ENCODE results near the gene PRKN.

PRKN gene

DNA sequence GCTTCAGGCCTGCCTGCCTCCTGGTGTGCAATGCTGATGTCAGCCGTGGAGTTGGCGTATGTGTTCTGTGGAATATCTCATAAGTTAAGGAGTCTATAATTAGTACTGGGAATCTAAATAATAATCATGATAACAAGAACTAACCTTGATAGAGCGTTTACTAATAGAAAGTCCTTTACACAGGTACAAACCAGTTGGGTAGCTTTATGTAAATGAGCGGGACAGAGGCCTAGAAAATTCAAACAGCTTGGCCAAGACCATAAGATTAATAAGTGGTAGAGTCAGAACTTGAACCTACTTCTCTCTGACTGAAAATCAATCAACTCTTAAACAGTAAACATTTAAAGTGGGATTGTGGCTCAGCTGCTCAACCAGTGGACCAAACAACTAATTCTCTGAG lies 882.8 kb downstream of the PRKN start:
- in situ Hi-C loops (cut with MboI; ENCODE audit: low pct_unique_long_range_greater_than_20kb, low sequenced_read_pairs, unreplicated experiment) = no loop called here
- DNase-seq (ENCODE audit: low spot score) = no peak
- TF ChIP-seq, protein P1, sequence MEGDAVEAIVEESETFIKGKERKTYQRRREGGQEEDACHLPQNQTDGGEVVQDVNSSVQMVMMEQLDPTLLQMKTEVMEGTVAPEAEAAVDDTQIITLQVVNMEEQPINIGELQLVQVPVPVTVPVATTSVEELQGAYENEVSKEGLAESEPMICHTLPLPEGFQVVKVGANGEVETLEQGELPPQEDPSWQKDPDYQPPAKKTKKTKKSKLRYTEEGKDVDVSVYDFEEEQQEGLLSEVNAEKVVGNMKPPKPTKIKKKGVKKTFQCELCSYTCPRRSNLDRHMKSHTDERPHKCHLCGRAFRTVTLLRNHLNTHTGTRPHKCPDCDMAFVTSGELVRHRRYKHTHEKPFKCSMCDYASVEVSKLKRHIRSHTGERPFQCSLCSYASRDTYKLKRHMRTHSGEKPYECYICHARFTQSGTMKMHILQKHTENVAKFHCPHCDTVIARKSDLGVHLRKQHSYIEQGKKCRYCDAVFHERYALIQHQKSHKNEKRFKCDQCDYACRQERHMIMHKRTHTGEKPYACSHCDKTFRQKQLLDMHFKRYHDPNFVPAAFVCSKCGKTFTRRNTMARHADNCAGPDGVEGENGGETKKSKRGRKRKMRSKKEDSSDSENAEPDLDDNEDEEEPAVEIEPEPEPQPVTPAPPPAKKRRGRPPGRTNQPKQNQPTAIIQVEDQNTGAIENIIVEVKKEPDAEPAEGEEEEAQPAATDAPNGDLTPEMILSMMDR (IDR thresholded peaks at IDR 0.05; ENCODE audit: extremely low read depth, insufficient read depth, missing control alignments) = no peak

DNA sequence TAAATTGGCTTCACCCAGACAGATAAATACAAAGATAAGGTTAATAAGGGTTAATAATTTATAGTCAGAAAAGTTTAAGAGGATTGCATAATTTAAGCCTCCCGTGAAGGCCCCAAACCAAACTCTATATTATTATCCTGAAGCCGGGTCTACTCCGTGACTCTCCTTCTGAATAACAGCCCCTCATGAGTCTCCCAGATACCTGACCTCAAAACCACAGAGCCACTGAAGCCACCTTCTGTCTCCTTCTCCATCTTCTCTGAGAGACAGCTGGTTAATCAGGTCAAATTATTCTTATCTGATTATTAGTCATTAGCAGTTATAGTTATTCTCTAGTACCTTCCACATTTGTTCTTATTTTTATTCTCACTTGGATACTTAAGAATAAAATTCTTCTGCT lies 884.5 kb downstream of the PRKN start:
- TF ChIP-seq, protein P1 (IDR thresholded peaks at IDR 0.05; ENCODE audit: extremely low read depth, insufficient read depth, missing control alignments) = no peak
- no peak for DNase-seq (ENCODE audit: low spot score)
- in situ Hi-C loops (cut with MboI; ENCODE audit: low pct_unique_long_range_greater_than_20kb, low sequenced_read_pairs, unreplicated experiment) = no loop called here

DNA sequence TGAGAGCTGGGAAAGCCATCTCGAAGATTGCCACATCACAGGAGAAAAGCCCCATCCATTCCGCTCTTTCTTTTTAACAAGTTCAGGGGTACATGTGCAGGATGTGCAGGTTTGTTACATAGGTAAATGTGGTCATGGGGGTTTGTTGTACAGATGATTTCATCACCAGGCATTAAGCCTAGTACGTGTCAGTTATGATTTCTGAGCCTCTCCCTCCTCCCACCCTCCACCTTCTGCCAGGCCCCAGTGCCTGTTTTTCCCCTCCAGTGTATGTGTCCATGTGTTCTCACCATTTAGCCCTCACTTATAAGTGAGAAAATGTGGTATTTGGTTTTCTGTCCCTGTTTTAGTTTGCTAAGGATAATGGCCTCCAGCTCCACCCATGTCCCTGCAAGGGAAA lies 887.2 kb downstream of the PRKN start:
- in situ Hi-C loops (cut with MboI; ENCODE audit: low pct_unique_long_range_greater_than_20kb, low sequenced_read_pairs, unreplicated experiment) = no loop called here
- DNase-seq (ENCODE audit: low spot score) = no peak
- TF ChIP-seq, protein P1 (IDR thresholded peaks at IDR 0.05; ENCODE audit: extremely low read depth, insufficient read depth, missing control alignments) = no peak

GRCh38 chr6:161838306-161839035 lies 889.1 kb downstream of the PRKN start:
- in situ Hi-C loops (cut with MboI; ENCODE audit: low pct_unique_long_range_greater_than_20kb, low sequenced_read_pairs, unreplicated experiment) = no loop called here
- DNase-seq (ENCODE audit: low spot score) = no peak
- TF ChIP-seq, protein P1 (IDR thresholded peaks at IDR 0.05; ENCODE audit: extremely low read depth, insufficient read depth, missing control alignments) = no peak

DNA sequence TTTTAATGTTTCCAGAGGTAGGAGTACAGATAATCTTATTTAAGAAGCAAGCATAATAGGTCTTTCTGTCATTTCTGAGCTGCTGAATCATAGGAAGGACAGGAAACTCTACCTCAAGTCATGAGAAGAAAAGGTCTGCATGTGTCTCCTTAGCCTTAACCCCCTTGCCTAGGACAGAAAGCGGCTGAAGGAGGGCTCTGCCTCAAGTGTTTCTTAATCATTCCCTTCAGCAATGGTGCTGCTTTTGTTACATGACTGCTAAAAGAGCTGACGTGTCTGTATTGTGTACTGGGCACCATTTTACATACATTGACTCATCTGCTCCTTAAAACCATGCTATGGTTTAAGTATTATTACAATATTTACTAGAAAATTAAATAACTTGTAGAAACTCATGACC lies 889.7 kb downstream of the PRKN start:
- TF ChIP-seq, protein P1 (IDR thresholded peaks at IDR 0.05; ENCODE audit: extremely low read depth, insufficient read depth, missing control alignments) = no peak
- in situ Hi-C loops (cut with MboI; ENCODE audit: low pct_unique_long_range_greater_than_20kb, low sequenced_read_pairs, unreplicated experiment) = no loop called here
- DNase-seq (ENCODE audit: low spot score) = no peak

DNA sequence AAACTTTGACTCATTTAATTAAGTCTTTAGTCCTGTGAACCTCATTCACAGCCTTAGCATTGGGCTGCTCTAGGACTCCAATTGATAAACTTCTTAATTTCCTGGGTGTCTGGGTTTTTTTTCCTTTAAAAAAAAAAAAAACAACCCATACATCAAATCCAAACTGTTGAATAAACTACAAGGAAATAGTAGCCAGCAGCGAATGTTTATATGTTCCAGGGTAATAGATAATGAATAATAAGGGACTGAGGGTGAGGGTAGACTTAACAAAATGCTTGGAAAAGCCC lies 890.2 kb downstream of the PRKN start:
- TF ChIP-seq, protein P1 (IDR thresholded peaks at IDR 0.05; ENCODE audit: extremely low read depth, insufficient read depth, missing control alignments) = no peak
- DNase-seq (ENCODE audit: low spot score) = no peak
- in situ Hi-C loops (cut with MboI; ENCODE audit: low pct_unique_long_range_greater_than_20kb, low sequenced_read_pairs, unreplicated experiment) = no loop called here
